ENCODE results near the gene TDRD1. TPM values are rescaled to one million over a fixed set of nuclear protein-coding genes. Genes with fewer than 3 reads are reported as not detected.

Gene TDRD1
- total and polyA plus RNA-seq, 10 of the 15 experiments (the other 5 are each of a cell fraction or from before 2014, with no cell fraction given): 0.03 to 0.04 TPM; not detected in 8

- TF ChIP-seq ZNF687 (IDR thresholded peaks at IDR 0.05): no peak
Measured at GRCh38 chr10:114202812-114203211, 23.7 kb downstream of the TDRD1 start (continued).

- no peak for FAIRE-seq
- in situ Hi-C loops (cut with MboI): loop anchor here (25.0 kb wide), 1 partner anchor 105 kb away; no protein-coding TSS in a partner anchor
- 29% methylated on average over 2 of the region's 2 CpGs for WGBS (ENCODE audit: insufficient coverage, insufficient replicate concordance, low lambda C conversion rate, missing lambda C conversion rate)
Measured at GRCh38 chr10:114206902-114207301, 27.7 kb downstream of the TDRD1 start.

More at GRCh38 chr10:114206902-114207301, 27.7 kb downstream of the TDRD1 start:
- H3K36me3 ChIP-seq (ENCODE audit: control insufficient read depth in 2 of 2, insufficient read depth in 2 of 2, low read length in 1 of 2): no peaks in the 10 kb centered on the region
- no peak overlapping the region for H2AFZ ChIP-seq (ENCODE audit: control insufficient read depth, low read depth, low read length)
- no peak for DNase-seq (ENCODE audit: low read depth, low spot score)
- H3K4me1 ChIP-seq (ENCODE audit: control insufficient read depth, insufficient read depth, low read length): no peaks in the 10 kb centered on the region; the same call in 1 of the 2 replicates
- peaks cover 0 to 5% of the 10 kb centered on the region in 2 experiments; a peak in 3 of 4 replicates for H3K27me3 ChIP-seq (replicated peaks in 1 of 2; ENCODE audit: control insufficient read depth in 2 of 2, insufficient read depth in 2 of 2, low read length in 1 of 2)
- H3K27ac ChIP-seq (ENCODE audit: control insufficient read depth, insufficient read depth): no peak overlapping the region
- no peak overlapping the region for H3K9ac ChIP-seq (ENCODE audit: control insufficient read depth, insufficient read depth, low read length)
- no TSS peak for BruUV-seq (replicated peaks)
- RAD21 ChIA-PET (ENCODE audit: unreplicated experiment): no interaction called here
- no peaks in the 10 kb centered on the region for H3K9me3 ChIP-seq (replicated peaks; ENCODE audit: control insufficient read depth, insufficient read depth, low read length)
- TF ChIP-seq HSF1 (IDR thresholded peaks at IDR 0.05; ENCODE audit: low read depth, low read length): no peak
- TF ChIP-seq TARDBP (IDR thresholded peaks at IDR 0.05; ENCODE audit: borderline replicate concordance): no peak
- no peak for TF ChIP-seq MAX (IDR thresholded peaks at IDR 0.05; ENCODE audit: low read depth, low read length)
- TF ChIP-seq KLF5 (IDR thresholded peaks at IDR 0.05; ENCODE audit: partially characterized antibody): no peak
- TF ChIP-seq FOXK2 (IDR thresholded peaks at IDR 0.05): no peak
- no peak for TF ChIP-seq SPI1 (IDR thresholded peaks at IDR 0.05; ENCODE audit: borderline replicate concordance, insufficient read depth, low read depth, low read length)
- TF ChIP-seq LARP7 (IDR thresholded peaks at IDR 0.05): no peak
- no peak for TF ChIP-seq HDAC6 (IDR thresholded peaks at IDR 0.05; ENCODE audit: unreplicated experiment)
- TF ChIP-seq SP1 (IDR thresholded peaks at IDR 0.05; ENCODE audit: low read depth, low read length): no peak
- TF ChIP-seq TAF1 (IDR thresholded peaks at IDR 0.05; ENCODE audit: borderline replicate concordance, low read depth, low read length): no peak
- TF ChIP-seq IRF4 (IDR thresholded peaks at IDR 0.05; ENCODE audit: low read depth, low read length): no peak
- CTCF ChIA-PET: interaction anchor here (1.8 kb wide), 1 partner anchor 15 kb away, joined by 4 read pairs; no protein-coding TSS in a partner anchor
- no peaks in the 10 kb centered on the region for H4K20me1 ChIP-seq (ENCODE audit: control insufficient read depth, insufficient read depth)
- POLR2A ChIA-PET: no interaction called here
- intact Hi-C loops (cut with micrococcal nuclease; ENCODE audit: unreplicated experiment): no loop called here
- SMC1A ChIA-PET (ENCODE audit: uncharacterized antibody, unreplicated experiment): interaction anchor here (0.7 kb wide), 1 partner anchor 38 kb away, joined by 3 read pairs; no protein-coding TSS in a partner anchor
- no peaks in the 10 kb centered on the region for H3K79me2 ChIP-seq (ENCODE audit: control insufficient read depth, insufficient read depth, low read length)
- H3K4me2 ChIP-seq (ENCODE audit: control insufficient read depth, insufficient read depth): no peak overlapping the region
- H3K4me3 ChIP-seq: no peak overlapping the region
- no peak for ATAC-seq
